A549 (cell line): ENCODE measurements around the gene ABCB6. TPM values are rescaled to one million over a fixed set of nuclear protein-coding genes. Genes with fewer than 3 reads are reported as not detected.

ENCODE experiments used
- ATAC-seq, 2 experiments: fragments of 200-7000 bp in 1 of 2; fragments of >200 bp in 1 of 2; cut with Nextera tagmentation in 1 of 2; cut with Tn5 transposase in 1 of 2; 3 replicates each; pipeline versions ENCODE4 v1.8.0 to v1.9.1; 2018 to 2020; ENCODE audit warnings: mild to moderate bottlenecking in 1 of 2, moderate library complexity in 1 of 2
- CTCF ChIA-PET: fragments of 300-600 bp; sonication (Branson Sonifier 250); formaldehyde crosslinking; extraction: SDS; loops from one replicate; lab custom pipeline; 2021; ENCODE audit warnings: antibody characterized with exemption, inconsistent platforms; lab: Yijun Ruan, JAX
- POLR2A ChIA-PET: fragments of 350-600 bp; formaldehyde crosslinking; extraction: SDS; loops from one replicate; lab custom pipeline; 2021; ENCODE audit warnings: antibody characterized with exemption, inconsistent platforms; lab: Yijun Ruan, JAX
- DNase-seq, 2 experiments: peaks; one replicate each; pipeline versions ENCODE4 v3.0.0 to v3.0.0-alpha.2; 2011 to 2016; ENCODE audit warnings: low read depth in 1 of 2, low spot score in 1 of 2
- FAIRE-seq: peaks from 2 replicates; lab custom pipeline; 2011; peaks lifted over from hg19 to GRCh38; lab: Jason Lieb, UNC
- H3K27ac ChIP-seq, 2 experiments: fragments of >200 bp; sonication (Bioruptor Twin); formaldehyde crosslinking; 3 replicates each; pipeline ENCODE4 v1.5.1; 2016 to 2017
- H3K4me1 ChIP-seq: fragments of >200 bp; sonication (Bioruptor Twin); formaldehyde crosslinking; 3 replicates; pipeline ENCODE4 v1.6.1; 2016
- H3K4me2 ChIP-seq: fragments of >200 bp; sonication (Bioruptor Twin); formaldehyde crosslinking; 3 replicates; pipeline ENCODE4 v1.6.1; 2016
- H3K4me3 ChIP-seq: fragments of >200 bp; sonication (Bioruptor Twin); formaldehyde crosslinking; 3 replicates; pipeline ENCODE4 v1.5.1; 2016
- H3K9me3 ChIP-seq: fragments of >200 bp; sonication (Bioruptor Twin); formaldehyde crosslinking; 3 replicates; pipeline ENCODE4 v1.6.1; 2016
- CBX8 ChIP-seq: fragments of 200-600 bp; sonication (generic); IDR thresholded peaks from 2 replicates; pipeline ENCODE4 v1.6.1; 2016
- CEBPB ChIP-seq, 2 experiments: fragments of >200 bp in 1 of 2; sonication (Bioruptor Twin) in 1 of 2; formaldehyde crosslinking in 1 of 2; IDR thresholded peaks; 2 replicates each; pipeline ENCODE4 v1.6.1; 2012 to 2016
- CHD2 ChIP-seq: fragments of 150-350 bp; IDR thresholded peaks from 2 replicates; pipeline ENCODE4 v1.6.1; 2014; ENCODE audit warnings: low read length; ENCODE audit not compliant: partially characterized antibody
- EHMT2 ChIP-seq: fragments of 200-600 bp; sonication (generic); IDR thresholded peaks from 2 replicates; pipeline ENCODE4 v1.6.1; 2016; ENCODE audit warnings: antibody characterized with exemption, low read depth, mild to moderate bottlenecking, moderate library complexity
- ELK1 ChIP-seq: fragments of 150-350 bp; IDR thresholded peaks from 2 replicates; pipeline ENCODE4 v1.6.1; 2014; ENCODE audit warnings: low read depth, mild to moderate bottlenecking, low read length
- EP300 ChIP-seq, 2 experiments: fragments of >200 bp; sonication (Bioruptor Twin); formaldehyde crosslinking; IDR thresholded peaks; 2 replicates in 1 of 2; 3 replicates in 1 of 2; pipeline ENCODE4 v1.6.1; 2016 to 2017
- ESRRA ChIP-seq: fragments of 150-350 bp; IDR thresholded peaks from 2 replicates; pipeline ENCODE4 v1.6.1; 2014; ENCODE audit warnings: mild to moderate bottlenecking, low read length, borderline replicate concordance
- FOSL2 ChIP-seq, 2 experiments: fragments of 450-650 bp in 1 of 2; fragments of >200 bp in 1 of 2; sonication (Bioruptor Twin) in 1 of 2; formaldehyde crosslinking; IDR thresholded peaks; 2 replicates each; pipeline versions ENCODE4 v1.5.0 to v1.6.1; 2016 to 2020; ENCODE audit warnings: mild to moderate bottlenecking in 1 of 2, moderate library complexity in 1 of 2
- GATA3 ChIP-seq: IDR thresholded peaks from 2 replicates; pipeline ENCODE4 v1.6.1; 2012; ENCODE audit warnings: borderline replicate concordance
- HDAC2 ChIP-seq: fragments of 200-600 bp; sonication (generic); IDR thresholded peaks from 2 replicates; pipeline ENCODE4 v1.6.1; 2016
- HEYL ChIP-seq: fragments of 250-450 bp; sonication (Bioruptor Pico); IDR thresholded peaks from 2 replicates; pipeline ENCODE4 v1.8.0; 2021; ENCODE audit warnings: mild to moderate bottlenecking, moderate library complexity
- HOXA7 ChIP-seq: fragments of 250-450 bp; sonication (Bioruptor Pico); IDR thresholded peaks from 2 replicates; pipeline ENCODE4 v1.5.0; 2020; ENCODE audit warnings: mild to moderate bottlenecking, moderate library complexity
- JUN ChIP-seq, 2 experiments: fragments of >200 bp; sonication (Bioruptor Twin); formaldehyde crosslinking; IDR thresholded peaks; 2 replicates in 1 of 2; 3 replicates in 1 of 2; pipeline ENCODE4 v1.6.1; 2016 to 2017
- KDM1A ChIP-seq: fragments of 200-600 bp; sonication (generic); IDR thresholded peaks from 2 replicates; pipeline ENCODE4 v1.6.1; 2016; ENCODE audit warnings: low read depth, mild to moderate bottlenecking
- KDM5A ChIP-seq: fragments of 200-600 bp; sonication (generic); IDR thresholded peaks from 2 replicates; pipeline ENCODE4 v1.6.1; 2016; ENCODE audit warnings: antibody characterized with exemption, mild to moderate bottlenecking
- MAFK ChIP-seq: fragments of 450-650 bp; IDR thresholded peaks from 2 replicates; pipeline ENCODE4 v1.6.1; 2014; ENCODE audit not compliant: partially characterized antibody
- MYC ChIP-seq: IDR thresholded peaks from 2 replicates; pipeline ENCODE4 v1.6.1; 2012; ENCODE audit warnings: mild to moderate bottlenecking, inconsistent platforms, low read length, improper control_type of control experiment, borderline replicate concordance
- NFE2L2 ChIP-seq: fragments of 150-350 bp; conservative IDR thresholded peaks from 2 replicates; pipeline ENCODE4 v1.6.1; 2014; ENCODE audit warnings: low read length
- RARB ChIP-seq: fragments of 250-450 bp; sonication (Bioruptor Pico); IDR thresholded peaks from 2 replicates; pipeline ENCODE4 v1.8.0; 2021; ENCODE audit warnings: mild to moderate bottlenecking, moderate library complexity
- SMC3 ChIP-seq: fragments of >200 bp; sonication (Bioruptor Twin); formaldehyde crosslinking; IDR thresholded peaks from 3 replicates; pipeline ENCODE4 v1.6.1; 2018; ENCODE audit warnings: inconsistent platforms
- SREBF2 ChIP-seq: fragments of 450-650 bp; IDR thresholded peaks from 2 replicates; pipeline ENCODE4 v1.6.1; 2014; ENCODE audit warnings: mild to moderate bottlenecking, moderate library complexity
- ZSCAN20 ChIP-seq: fragments of 250-450 bp; sonication (Bioruptor Pico); IDR thresholded peaks from 2 replicates; pipeline ENCODE4 v1.8.0; 2022; ENCODE audit warnings: mild to moderate bottlenecking, moderate library complexity
- WGBS: methylation state at CpG from one replicate; pipeline ENCODE4 v1.1.6; 2017; ENCODE audit errors: missing lambda C conversion rate; 5-methylcytosine and 5-hydroxymethylcytosine counted together
- polyA plus RNA-seq, 4 experiments: library from polyadenylated mRNA; depleted of rRNA in 3 of 4; stranded (reverse); fragments of >200 nt; fragmentation: RNase III in 1 of 4; extraction: RNeasy Plus Mini Kit Qiagen cat#74134 plus additional on column Dnase treatment in 1 of 4; gene quantifications; 2 replicates in 3 of 4; 3 replicates in 1 of 4; pipeline ENCODE4 v1.2.3, GENCODE V29; 2011 to 2017
- TF ChIP-seq, protein P1 (sequence below): IDR thresholded peaks from 2 replicates; pipeline ENCODE4 v1.6.1; 2012
- TF ChIP-seq, protein P2 (sequence below): IDR thresholded peaks from 2 replicates; pipeline ENCODE4 v1.6.1; 2012; ENCODE audit warnings: low read depth, borderline replicate concordance
- TF ChIP-seq, protein P3 (sequence below): fragments of >200 bp; sonication (Bioruptor Twin); formaldehyde crosslinking; IDR thresholded peaks from 2 replicates; pipeline ENCODE4 v1.6.1; 2016

ABCB6 gene
- polyA plus RNA-seq, 2 of the 4 experiments (the other 2 are of a cell fraction) = 51.3 to 62.5 TPM

DNA sequence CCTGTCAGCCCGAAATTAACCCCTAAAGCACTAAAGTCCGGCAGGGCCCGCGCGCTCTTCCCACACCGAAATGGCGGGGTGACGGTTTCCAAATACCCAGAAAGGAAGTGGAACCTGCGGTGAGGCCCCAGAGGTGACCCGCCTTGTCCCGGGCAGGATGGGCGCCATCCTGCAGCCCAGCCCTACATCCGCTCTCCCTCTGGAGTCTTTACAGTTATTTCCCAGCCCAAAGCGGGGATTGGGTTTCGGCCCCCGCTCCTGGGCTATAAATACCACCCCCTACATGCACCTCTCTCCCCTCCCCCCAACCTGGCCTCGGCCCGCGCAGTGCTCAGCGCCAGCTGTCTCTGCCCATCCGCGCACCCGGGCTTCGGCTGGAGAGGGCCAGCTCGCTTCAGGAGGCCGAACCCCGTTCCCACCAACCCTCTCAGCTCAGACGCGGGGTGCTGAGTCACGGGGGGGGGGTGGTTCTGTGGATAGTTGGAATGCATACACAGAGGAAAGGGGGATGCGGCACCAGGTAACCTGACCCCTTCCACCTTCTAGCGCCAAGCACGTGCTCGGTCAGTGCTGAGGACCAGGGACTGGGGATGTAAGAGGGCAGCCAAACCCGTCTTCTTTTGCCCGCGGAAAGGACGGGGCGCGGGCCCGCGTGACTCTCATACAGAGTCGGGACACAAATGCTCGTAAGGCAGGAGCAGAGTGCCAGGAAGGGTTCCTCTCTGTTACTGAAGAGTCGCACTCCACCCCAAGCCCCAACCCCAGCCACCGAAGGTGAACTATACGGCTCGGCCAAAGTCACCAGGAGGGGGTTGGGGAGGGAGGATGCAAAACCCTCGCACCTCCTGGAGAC, 34.4 kb upstream of the ABCB6 start, which contains the start of gene TUBA4B:
Gene TUBA4B, plus strand, starts transcription at position 344 of the 853 bp plus-strand sequence. Its CDS starts 165 bp downstream, at position 509.
- WGBS = under 1% methylated on average over 30 of the region's 49 CpGs
- H3K4me1 ChIP-seq = peaks cover 46% of the 10 kb centered on the region
- peak; percentile 7 to 25 for ATAC-seq
- CTCF ChIA-PET = interaction anchor here (0.6 to 12.6 kb wide), 13 partner anchors 10 to 277 kb away, joined by 3 to 241 read pairs (median 4); partner anchors contain the start of genes ANKZF1, ATG9A and DNAJB2
- no peak for FAIRE-seq
- peak within 1 kb of the TSS; percentile 96 for H3K4me2 ChIP-seq
- POLR2A ChIA-PET = interaction anchor here (0.6 to 4.5 kb wide), 13 partner anchors 8 to 260 kb away, joined by 3 to 65 read pairs (median 5); partner anchors contain the start of genes ANKZF1, ATG9A, DNAJB2 and GLB1L
- peak; percentile 6 to 43 for DNase-seq
- peak within 1 kb of the TSS; percentile 90 for H3K27ac ChIP-seq
- H3K9me3 ChIP-seq = no peaks in the 10 kb centered on the region
- TF ChIP-seq, protein P1, sequence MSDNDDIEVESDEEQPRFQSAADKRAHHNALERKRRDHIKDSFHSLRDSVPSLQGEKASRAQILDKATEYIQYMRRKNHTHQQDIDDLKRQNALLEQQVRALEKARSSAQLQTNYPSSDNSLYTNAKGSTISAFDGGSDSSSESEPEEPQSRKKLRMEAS = peak; percentile 81
- TF ChIP-seq EHMT2 = no peak
- peak; percentile 69; the same call in 1 of the 2 replicates for TF ChIP-seq MYC
- no peak for TF ChIP-seq RARB (CRISPR knock-in tag)
- 0 out of 2 replicates have a peak, but pooled peaks have one; percentile 34 for TF ChIP-seq NFE2L2
- TF ChIP-seq FOSL2 (IDR thresholded peaks at IDR 0.05) = no peak
- TF ChIP-seq FOSL2 (CRISPR knock-in tag; IDR thresholded peaks at IDR 0.05) = peak; percentile 41
- peak in 1 of 2 experiments; percentile 20; a peak in 1 of 5 replicates for TF ChIP-seq JUN (IDR thresholded peaks at IDR 0.05)
- peak; percentile 33 for TF ChIP-seq MAFK
- no peak for TF ChIP-seq ZSCAN20 (CRISPR knock-in tag)
- TF ChIP-seq, protein P2, sequence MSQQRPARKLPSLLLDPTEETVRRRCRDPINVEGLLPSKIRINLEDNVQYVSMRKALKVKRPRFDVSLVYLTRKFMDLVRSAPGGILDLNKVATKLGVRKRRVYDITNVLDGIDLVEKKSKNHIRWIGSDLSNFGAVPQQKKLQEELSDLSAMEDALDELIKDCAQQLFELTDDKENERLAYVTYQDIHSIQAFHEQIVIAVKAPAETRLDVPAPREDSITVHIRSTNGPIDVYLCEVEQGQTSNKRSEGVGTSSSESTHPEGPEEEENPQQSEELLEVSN = peak; percentile 69; the same call in 1 of the 2 replicates
- no peak for TF ChIP-seq KDM5A
- no peak for TF ChIP-seq SREBF2
- no peak for TF ChIP-seq ELK1
- no peak for TF ChIP-seq EP300 (IDR thresholded peaks at IDR 0.05)
- H3K4me3 ChIP-seq = peak within 1 kb of the TSS; percentile 71

- Histone ChIP-seq H3K27ac (peak overlapping the region; percentile 90), H3K4me2 (peak overlapping the region; percentile 96), H3K4me1 (peaks cover 52% of the 10 kb centered on the region), H3K9me3 (no peaks in the 10 kb centered on the region), H3K4me3 (peak overlapping the region; percentile 71)
- POLR2A ChIA-PET = interaction anchor here (0.5 to 4.5 kb wide), 11 partner anchors 9 to 261 kb away, joined by 3 to 65 read pairs (median 6); partner anchors contain the start of genes ANKZF1, ATG9A and DNAJB2
- TF ChIP-seq CHD2 = no peak
- no peak for TF ChIP-seq HDAC2
- no peak for TF ChIP-seq MYC
- TF ChIP-seq CBX8 = no peak
- TF ChIP-seq CEBPB (IDR thresholded peaks at IDR 0.05) = no peak
- no peak for TF ChIP-seq GATA3
- no peak for TF ChIP-seq ESRRA
- TF ChIP-seq, protein P3, sequence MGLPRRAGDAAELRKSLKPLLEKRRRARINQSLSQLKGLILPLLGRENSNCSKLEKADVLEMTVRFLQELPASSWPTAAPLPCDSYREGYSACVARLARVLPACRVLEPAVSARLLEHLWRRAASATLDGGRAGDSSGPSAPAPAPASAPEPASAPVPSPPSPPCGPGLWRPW = no peak
- TF ChIP-seq HOXA7 (CRISPR knock-in tag) = no peak
- TF ChIP-seq RARB (CRISPR knock-in tag) = no peak
- TF ChIP-seq SMC3 = no peak
- no peak for TF ChIP-seq HEYL
- TF ChIP-seq KDM1A = no peak
- WGBS = 2% methylated on average over 9 of the region's 9 CpGs
- CTCF ChIA-PET = interaction anchor here (0.6 to 12.6 kb wide), 10 partner anchors 13 to 277 kb away, joined by 3 to 241 read pairs (median 4); partner anchors contain the start of genes ANKZF1, ATG9A and DNAJB2
- DNase-seq (peak in 1 of 2 experiments; percentile 7), FAIRE-seq (no peak), ATAC-seq (no peak)
Observed at GRCh38 chr2:219252570-219252899, 33.8 kb upstream of the ABCB6 start.
